Upper lobe of left lung (tissue), 4 donors: ENCODE measurements around the gene GPHA2.
A peak's percentile ranks its signal among the peaks of the same experiment; 100 is the strongest.

ENCODE experiments used
- CTCF ChIP-seq, 6 experiments: fragments of 450-650 bp in 4 of 6; fragments of 200-600 bp in 2 of 6; sonication (generic) in 2 of 6; IDR thresholded peaks; one replicate each; pipeline ENCODE4 v1.5.1; 2016 to 2019; ENCODE audit warnings: antibody characterized with exemption in 6 of 6
- POLR2A ChIP-seq, 4 donors: fragments of 450-650 bp; IDR thresholded peaks; one replicate each; pipeline ENCODE4 v1.5.1; 2016 to 2017; ENCODE audit warnings: antibody characterized with exemption in 4 of 4, mild to moderate bottlenecking in 2 of 4

GRCh38 chr11:64916775-64917662, 18.7 kb downstream of the GPHA2 start, which contains the start of gene ATG2A:
- TF ChIP-seq POLR2A (IDR thresholded peaks at IDR 0.05): peak; percentile 45 to 98 (median 90)
- peak in 2 of 6 experiments; percentile 10 to 29 for TF ChIP-seq CTCF (IDR thresholded peaks at IDR 0.05)
